Ishikawa (cell line): ENCODE data around the gene MT1A.

Source experiments
- CEBPB ChIP-seq: IDR thresholded peaks from 2 replicates; pipeline ENCODE4 v1.6.1; 2012
- CREB1 ChIP-seq: IDR thresholded peaks from 2 replicates; pipeline ENCODE4 v1.6.1; 2012; ENCODE audit warnings: low read depth
- EGR1 ChIP-seq: IDR thresholded peaks from 2 replicates; pipeline ENCODE4 v1.6.1; 2012
- EP300 ChIP-seq: IDR thresholded peaks from 2 replicates; pipeline ENCODE4 v1.6.1; 2012; ENCODE audit warnings: borderline replicate concordance
- FOXM1 ChIP-seq: IDR thresholded peaks from 2 replicates; pipeline ENCODE4 v1.6.1; 2012; ENCODE audit warnings: low read depth, borderline replicate concordance
- MAX ChIP-seq: IDR thresholded peaks from 2 replicates; pipeline ENCODE4 v1.6.1; 2012
- NFIC ChIP-seq: IDR thresholded peaks from 2 replicates; pipeline ENCODE4 v1.6.1; 2012
- RAD21 ChIP-seq: IDR thresholded peaks from 2 replicates; pipeline ENCODE4 v1.6.1; 2012; ENCODE audit warnings: low read depth
- REST ChIP-seq: IDR thresholded peaks from 2 replicates; pipeline ENCODE4 v1.6.1; 2012; ENCODE audit warnings: low read depth, mild to moderate bottlenecking
- TAF1 ChIP-seq: IDR thresholded peaks from 2 replicates; pipeline ENCODE4 v1.6.1; 2012; ENCODE audit warnings: low read depth, mild to moderate bottlenecking
- TCF12 ChIP-seq: IDR thresholded peaks from 2 replicates; pipeline ENCODE4 v1.6.1; 2012; ENCODE audit warnings: low read depth
- TEAD4 ChIP-seq: IDR thresholded peaks from 2 replicates; pipeline ENCODE4 v1.6.1; 2012
- USF1 ChIP-seq: IDR thresholded peaks from 2 replicates; pipeline ENCODE4 v1.6.1; 2012
- YY1 ChIP-seq: IDR thresholded peaks from 2 replicates; pipeline ENCODE4 v1.6.1; 2012; ENCODE audit warnings: low read depth
- ZBTB7A ChIP-seq: IDR thresholded peaks from 2 replicates; pipeline ENCODE4 v1.6.1; 2012; ENCODE audit warnings: low read depth

Gene MT1A

GRCh38 chr16:56670620-56670934 lies 32.1 kb downstream of the MT1A start:
- TF ChIP-seq NFIC (no peak), TEAD4 (no peak), REST (no peak), RAD21 (no peak), YY1 (no peak), FOXM1 (no peak), CEBPB (no peak), TAF1 (no peak), EP300 (no peak), EGR1 (no peak), USF1 (no peak), MAX (no peak), ZBTB7A (no peak), TCF12 (no peak), CREB1 (no peak)

- no peak for TF ChIP-seq FOXM1
- no peak for TF ChIP-seq EP300
- TF ChIP-seq CREB1 = no peak
- TF ChIP-seq NFIC = no peak
- no peak for TF ChIP-seq TAF1
- TF ChIP-seq RAD21 = no peak
- TF ChIP-seq USF1 = no peak
- no peak for TF ChIP-seq TEAD4
- no peak for TF ChIP-seq TCF12
- no peak for TF ChIP-seq CEBPB
- TF ChIP-seq YY1 = no peak
- TF ChIP-seq ZBTB7A = no peak
- no peak for TF ChIP-seq EGR1
- no peak for TF ChIP-seq MAX
- TF ChIP-seq REST = no peak
Measured at GRCh38 chr16:56672761-56673536, 34.5 kb downstream of the MT1A start.

- TF ChIP-seq RAD21 = peak; percentile 43
- no peak for TF ChIP-seq TEAD4
Measured at GRCh38 chr16:56673921-56674320, 35.5 kb downstream of the MT1A start.

- TF ChIP-seq EP300 = no peak
- no peak for TF ChIP-seq TAF1
- TF ChIP-seq RAD21 = no peak
- TF ChIP-seq MAX = no peak
- no peak for TF ChIP-seq TEAD4
- no peak for TF ChIP-seq EGR1
- TF ChIP-seq NFIC = no peak
- TF ChIP-seq USF1 = no peak
- TF ChIP-seq REST = no peak
- TF ChIP-seq CEBPB = no peak
- TF ChIP-seq YY1 = no peak
Measured at GRCh38 chr16:56675685-56676210, 37.3 kb downstream of the MT1A start.
